ENCODE measurements around the gene AARS2. TPM values are rescaled to one million over a fixed set of nuclear protein-coding genes. Genes with fewer than 3 reads are reported as not detected.

The AARS2 gene
- polyA plus RNA-seq, 10 donors = 7.1 to 10.1 (median 8.2) TPM

- no peak for DNase-seq
Observed at GRCh38 chr6:44250067-44250717, 63.0 kb downstream of the AARS2 start.

Other genes starting within 250 kb of the AARS2 start
- 10 to 100 TPM; 27.1 to 44.5 (median 35.2) TPM for gene MRPL14, start 185.9 kb downstream of the AARS2 start, polyA plus RNA-seq (ENCODE audit: insufficient read length in 10 of 10)
- gene TMEM63B, start 185.8 kb downstream of the AARS2 start, polyA plus RNA-seq (ENCODE audit: insufficient read length in 10 of 10) = 10 to 100 TPM; 14.2 to 20.5 (median 16.8) TPM
- gene CAPN11, start 154.5 kb downstream of the AARS2 start, polyA plus RNA-seq (ENCODE audit: insufficient read length in 10 of 10) = under 1 TPM in 8 of 10 donors, not detected in 2; 0.18 to 0.77 (median 0.41) TPM
- gene MYMX, start 96.4 kb downstream of the AARS2 start, polyA plus RNA-seq (ENCODE audit: insufficient read length in 10 of 10) = 10 to 100 TPM; 17.2 to 24.8 (median 20.0) TPM
- 10 to 100 TPM; 54.7 to 89.9 (median 71.6) TPM for gene SLC29A1, start 89.8 kb downstream of the AARS2 start, polyA plus RNA-seq (ENCODE audit: insufficient read length in 10 of 10)
- 1,000 to 10,000 TPM in 4 of 10 donors, 100 to 1,000 TPM in 6; 766 to 1,108 (median 944) TPM for gene HSP90AB1, start 66.2 kb downstream of the AARS2 start, polyA plus RNA-seq (ENCODE audit: insufficient read length in 10 of 10)
- 10 to 100 TPM; 27.1 to 40.4 (median 32.4) TPM for gene SLC35B2, start 55.8 kb downstream of the AARS2 start, polyA plus RNA-seq (ENCODE audit: insufficient read length in 10 of 10)
- 1 to 10 TPM; 4.0 to 6.5 (median 4.9) TPM for gene NFKBIE, start 47.8 kb downstream of the AARS2 start, polyA plus RNA-seq (ENCODE audit: insufficient read length in 10 of 10)
- gene TMEM151B, start 42.9 kb downstream of the AARS2 start, polyA plus RNA-seq (ENCODE audit: insufficient read length in 10 of 10) = 1 to 10 TPM in 1 of 10 donors, under 1 TPM in 9; 0.07 to 1.1 (median 0.33) TPM
- gene SPATS1, start 29.3 kb upstream of the AARS2 start, polyA plus RNA-seq (ENCODE audit: insufficient read length in 10 of 10) = not detected
- gene CDC5L, start 74.4 kb upstream of the AARS2 start, polyA plus RNA-seq (ENCODE audit: insufficient read length in 10 of 10) = 10 to 100 TPM; 22.0 to 31.3 (median 25.8) TPM